Liver (tissue), 3 donors: Measurements from ENCODE around the gene SPATA46.
A peak's percentile ranks its signal among the peaks of the same experiment; 100 is the strongest.

ENCODE experiments used
- EGR1 ChIP-seq, 2 donors: IDR thresholded peaks; 2 replicates each; pipeline ENCODE4 v1.6.1; 2016 to 2018; ENCODE audit warnings: antibody characterized with exemption in 2 of 2, low read depth in 2 of 2
- RXRA ChIP-seq, 2 donors: IDR thresholded peaks; 2 replicates each; pipeline ENCODE4 v1.6.1; 2017 to 2018; ENCODE audit warnings: antibody characterized with exemption in 2 of 2, mild to moderate bottlenecking in 1 of 2
- SP1 ChIP-seq: IDR thresholded peaks from 2 replicates; pipeline ENCODE4 v1.6.1; 2018; ENCODE audit warnings: antibody characterized with exemption, mild to moderate bottlenecking
- TF ChIP-seq, protein P1 (sequence below): fragments of 150-350 bp; IDR thresholded peaks from 2 replicates; pipeline ENCODE4 v1.5.1; 2017; ENCODE audit warnings: improper control_type of control experiment, low read depth, low read length; ENCODE audit not compliant: missing input control
- TF ChIP-seq, protein P2 (sequence below): IDR thresholded peaks from 2 replicates; pipeline ENCODE4 v1.6.1; 2016; ENCODE audit warnings: antibody characterized with exemption, mild to moderate bottlenecking
- TF ChIP-seq, protein P3 (sequence below): IDR thresholded peaks from 2 replicates; pipeline ENCODE4 v1.6.1; 2016; ENCODE audit warnings: antibody characterized with exemption
- TF ChIP-seq, protein P4 (sequence below): IDR thresholded peaks from 2 replicates; pipeline ENCODE4 v1.6.1; 2016; ENCODE audit warnings: antibody characterized with exemption
- donor health status: healthy.
- donor health status: healthy.

DNA sequence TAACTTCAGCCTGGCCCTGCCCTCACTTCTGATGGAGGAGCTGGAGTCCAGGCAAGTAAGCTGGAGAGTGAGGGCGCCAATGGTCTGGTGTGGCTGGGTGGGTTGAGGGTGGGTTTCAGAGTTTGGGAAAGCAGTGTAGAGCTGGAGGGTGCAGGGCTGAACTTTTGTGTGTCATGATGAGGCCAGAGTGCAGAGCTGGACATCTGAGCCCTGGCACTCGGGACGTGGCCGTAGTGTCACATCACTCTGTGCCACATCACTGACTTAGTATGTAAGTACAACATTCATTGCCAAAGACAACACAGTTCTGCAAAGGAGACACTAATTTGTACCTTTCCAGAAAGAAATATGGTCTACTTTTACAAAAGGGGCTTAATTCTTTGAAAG, 15.8 kb downstream of the SPATA46 start:
- TF ChIP-seq, protein P1, sequence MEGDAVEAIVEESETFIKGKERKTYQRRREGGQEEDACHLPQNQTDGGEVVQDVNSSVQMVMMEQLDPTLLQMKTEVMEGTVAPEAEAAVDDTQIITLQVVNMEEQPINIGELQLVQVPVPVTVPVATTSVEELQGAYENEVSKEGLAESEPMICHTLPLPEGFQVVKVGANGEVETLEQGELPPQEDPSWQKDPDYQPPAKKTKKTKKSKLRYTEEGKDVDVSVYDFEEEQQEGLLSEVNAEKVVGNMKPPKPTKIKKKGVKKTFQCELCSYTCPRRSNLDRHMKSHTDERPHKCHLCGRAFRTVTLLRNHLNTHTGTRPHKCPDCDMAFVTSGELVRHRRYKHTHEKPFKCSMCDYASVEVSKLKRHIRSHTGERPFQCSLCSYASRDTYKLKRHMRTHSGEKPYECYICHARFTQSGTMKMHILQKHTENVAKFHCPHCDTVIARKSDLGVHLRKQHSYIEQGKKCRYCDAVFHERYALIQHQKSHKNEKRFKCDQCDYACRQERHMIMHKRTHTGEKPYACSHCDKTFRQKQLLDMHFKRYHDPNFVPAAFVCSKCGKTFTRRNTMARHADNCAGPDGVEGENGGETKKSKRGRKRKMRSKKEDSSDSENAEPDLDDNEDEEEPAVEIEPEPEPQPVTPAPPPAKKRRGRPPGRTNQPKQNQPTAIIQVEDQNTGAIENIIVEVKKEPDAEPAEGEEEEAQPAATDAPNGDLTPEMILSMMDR, result no peak
- TF ChIP-seq, protein P2, sequence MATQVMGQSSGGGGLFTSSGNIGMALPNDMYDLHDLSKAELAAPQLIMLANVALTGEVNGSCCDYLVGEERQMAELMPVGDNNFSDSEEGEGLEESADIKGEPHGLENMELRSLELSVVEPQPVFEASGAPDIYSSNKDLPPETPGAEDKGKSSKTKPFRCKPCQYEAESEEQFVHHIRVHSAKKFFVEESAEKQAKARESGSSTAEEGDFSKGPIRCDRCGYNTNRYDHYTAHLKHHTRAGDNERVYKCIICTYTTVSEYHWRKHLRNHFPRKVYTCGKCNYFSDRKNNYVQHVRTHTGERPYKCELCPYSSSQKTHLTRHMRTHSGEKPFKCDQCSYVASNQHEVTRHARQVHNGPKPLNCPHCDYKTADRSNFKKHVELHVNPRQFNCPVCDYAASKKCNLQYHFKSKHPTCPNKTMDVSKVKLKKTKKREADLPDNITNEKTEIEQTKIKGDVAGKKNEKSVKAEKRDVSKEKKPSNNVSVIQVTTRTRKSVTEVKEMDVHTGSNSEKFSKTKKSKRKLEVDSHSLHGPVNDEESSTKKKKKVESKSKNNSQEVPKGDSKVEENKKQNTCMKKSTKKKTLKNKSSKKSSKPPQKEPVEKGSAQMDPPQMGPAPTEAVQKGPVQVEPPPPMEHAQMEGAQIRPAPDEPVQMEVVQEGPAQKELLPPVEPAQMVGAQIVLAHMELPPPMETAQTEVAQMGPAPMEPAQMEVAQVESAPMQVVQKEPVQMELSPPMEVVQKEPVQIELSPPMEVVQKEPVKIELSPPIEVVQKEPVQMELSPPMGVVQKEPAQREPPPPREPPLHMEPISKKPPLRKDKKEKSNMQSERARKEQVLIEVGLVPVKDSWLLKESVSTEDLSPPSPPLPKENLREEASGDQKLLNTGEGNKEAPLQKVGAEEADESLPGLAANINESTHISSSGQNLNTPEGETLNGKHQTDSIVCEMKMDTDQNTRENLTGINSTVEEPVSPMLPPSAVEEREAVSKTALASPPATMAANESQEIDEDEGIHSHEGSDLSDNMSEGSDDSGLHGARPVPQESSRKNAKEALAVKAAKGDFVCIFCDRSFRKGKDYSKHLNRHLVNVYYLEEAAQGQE, result no peak
- TF ChIP-seq, protein P3, sequence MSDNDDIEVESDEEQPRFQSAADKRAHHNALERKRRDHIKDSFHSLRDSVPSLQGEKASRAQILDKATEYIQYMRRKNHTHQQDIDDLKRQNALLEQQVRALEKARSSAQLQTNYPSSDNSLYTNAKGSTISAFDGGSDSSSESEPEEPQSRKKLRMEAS, result peak; percentile 50
- TF ChIP-seq, protein P4, sequence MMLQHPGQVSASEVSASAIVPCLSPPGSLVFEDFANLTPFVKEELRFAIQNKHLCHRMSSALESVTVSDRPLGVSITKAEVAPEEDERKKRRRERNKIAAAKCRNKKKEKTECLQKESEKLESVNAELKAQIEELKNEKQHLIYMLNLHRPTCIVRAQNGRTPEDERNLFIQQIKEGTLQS, result no peak
- TF ChIP-seq EGR1 (IDR thresholded peaks at IDR 0.05; ENCODE audit: low read depth in 2 of 2), result no peak
- TF ChIP-seq RXRA (IDR thresholded peaks at IDR 0.05), result peak; percentile 71 to 93
- peak; percentile 92 for TF ChIP-seq SP1
